ENCODE data around the gene CHN1.

- TF ChIP-seq ARNT (IDR thresholded peaks at IDR 0.05) (no peak), LEF1 (IDR thresholded peaks at IDR 0.05; ENCODE audit: borderline replicate concordance) (no peak), ZNF384 (IDR thresholded peaks at IDR 0.05) (no peak), SUZ12 (IDR thresholded peaks at IDR 0.05) (no peak), SP1 (IDR thresholded peaks at IDR 0.05) (no peak), NFRKB (IDR thresholded peaks at IDR 0.05) (no peak), FOXA1 (IDR thresholded peaks at IDR 0.05) (no peak), TARDBP (IDR thresholded peaks at IDR 0.05) (no peak)
Measured at GRCh38 chr2:174925046-174925784, 80.0 kb downstream of the CHN1 start.
